GM12878 (cell line): ENCODE results near the gene FXYD7. TPM values are rescaled to one million over a fixed set of nuclear protein-coding genes. Genes with fewer than 3 reads are reported as not detected.

ENCODE experiments used
- ATAC-seq: fragments of 200-7000 bp; cut with Tn5 transposase; 3 replicates; pipeline ENCODE4 v1.9.1; 2020; ENCODE audit warnings: mild to moderate bottlenecking, moderate library complexity
- BruUV-seq: library from RNA; stranded (reverse); fragments of 400-500 nt; replicated peaks from 2 replicates; lab custom pipeline; 2021; lab: Mats Ljungman, UMichigan
- CTCF ChIA-PET: fragments of 300-600 bp; sonication (Branson Sonifier 250); formaldehyde crosslinking; extraction: SDS; loops from one replicate; lab custom pipeline; 2021; ENCODE audit warnings: inconsistent platforms; lab: Yijun Ruan, JAX
- POLR2A ChIA-PET: fragments of 350-600 bp; formaldehyde crosslinking; extraction: SDS; loops from one replicate; lab custom pipeline; 2021; ENCODE audit warnings: inconsistent platforms; lab: Charles Lee
- RAD21 ChIA-PET: fragments of 300-600 bp; sonication (Branson Sonifier 250); formaldehyde crosslinking; loops from one replicate; lab custom pipeline; 2023; ENCODE audit warnings: antibody characterized with exemption; ENCODE audit not compliant: unreplicated experiment; lab: Charles Lee
- SMC1A ChIA-PET: fragments of 300-600 bp; sonication (Branson Sonifier 250); formaldehyde crosslinking; loops from one replicate; lab custom pipeline; 2023; ENCODE audit not compliant: unreplicated experiment, uncharacterized antibody; lab: Charles Lee
- DNase-seq: peaks from one replicate; pipeline ENCODE4 v3.0.0-alpha.2; 2011; ENCODE audit warnings: low read depth, low spot score
- FAIRE-seq: peaks from 3 replicates; lab custom pipeline; 2011; peaks lifted over from hg19 to GRCh38; lab: Jason Lieb, UNC
- H2AFZ ChIP-seq: 2 replicates; pipeline ENCODE4 v1.6.0; 2011; ENCODE audit warnings: low read depth, low read length, control low read depth; ENCODE audit not compliant: control insufficient read depth
- H3K27ac ChIP-seq: 2 replicates; pipeline ENCODE4 v1.5.1; 2011; ENCODE audit warnings: control low read depth; ENCODE audit not compliant: control insufficient read depth, insufficient read depth
- H3K27me3 ChIP-seq, 2 experiments: replicated peaks in 1 of 2; 2 replicates each; pipeline versions ENCODE4 v1.6.0 to v1.6.1; 2011; ENCODE audit warnings: low read length in 1 of 2; ENCODE audit not compliant: control insufficient read depth in 2 of 2, insufficient read depth in 2 of 2
- H3K36me3 ChIP-seq, 2 experiments: 2 replicates each; pipeline ENCODE4 v1.5.1; 2011; ENCODE audit warnings: low read length in 1 of 2; ENCODE audit not compliant: control insufficient read depth in 2 of 2, insufficient read depth in 2 of 2
- H3K4me1 ChIP-seq: 2 replicates; pipeline ENCODE4 v1.6.1; 2011; ENCODE audit warnings: mild to moderate bottlenecking, low read length, moderate library complexity, mixed read lengths; ENCODE audit not compliant: control insufficient read depth, insufficient read depth
- H3K4me2 ChIP-seq: 2 replicates; pipeline ENCODE4 v1.6.0; 2011; ENCODE audit warnings: control low read depth; ENCODE audit not compliant: control insufficient read depth, insufficient read depth
- H3K4me3 ChIP-seq: fragments of 200-600 bp; sonication (generic); 2 replicates; pipeline ENCODE4 v1.5.1; 2016
- H3K79me2 ChIP-seq: 2 replicates; pipeline ENCODE4 v1.6.0; 2011; ENCODE audit warnings: low read length; ENCODE audit not compliant: control insufficient read depth, insufficient read depth
- H3K9ac ChIP-seq: 2 replicates; pipeline ENCODE4 v1.8.0; 2011; ENCODE audit warnings: low read length, control low read depth, mixed read lengths; ENCODE audit not compliant: control insufficient read depth, insufficient read depth
- H3K9me3 ChIP-seq: replicated peaks from 3 replicates; pipeline ENCODE4 v1.5.1; 2011; ENCODE audit warnings: mild to moderate bottlenecking, low read length; ENCODE audit not compliant: control insufficient read depth, insufficient read depth
- H4K20me1 ChIP-seq: 2 replicates; pipeline ENCODE4 v1.6.0; 2011; ENCODE audit not compliant: control insufficient read depth, insufficient read depth
- ASH2L ChIP-seq: fragments of 300-600, 200-600 bp; sonication (generic); IDR thresholded peaks from 2 replicates; pipeline ENCODE4 v1.6.1; 2017; ENCODE audit warnings: low read depth, mild to moderate bottlenecking, borderline replicate concordance
- BACH1 ChIP-seq: fragments of 450-650 bp; IDR thresholded peaks from 2 replicates; pipeline ENCODE4 v1.6.1; 2017; ENCODE audit warnings: mild to moderate bottlenecking, borderline replicate concordance
- CREB1 ChIP-seq: IDR thresholded peaks from 2 replicates; pipeline ENCODE4 v1.6.1; 2012; ENCODE audit warnings: low read depth, mild to moderate bottlenecking, inconsistent platforms
- HDAC2 ChIP-seq: fragments of 200-600 bp; sonication (generic); IDR thresholded peaks from 2 replicates; pipeline ENCODE4 v1.6.1; 2017
- IKZF1 ChIP-seq: fragments of 450-650 bp; conservative IDR thresholded peaks from 2 replicates; pipeline ENCODE4 v1.6.1; 2017; ENCODE audit warnings: antibody characterized with exemption, mild to moderate bottlenecking
- IRF3 ChIP-seq: fragments of 450-650 bp; IDR thresholded peaks from 2 replicates; pipeline ENCODE4 v1.6.1; 2014; ENCODE audit warnings: mild to moderate bottlenecking
- KDM1A ChIP-seq: fragments of 200-600 bp; sonication (generic); IDR thresholded peaks from 2 replicates; pipeline ENCODE4 v1.6.1; 2016; ENCODE audit warnings: borderline replicate concordance
- NBN ChIP-seq: fragments of 450-650 bp; IDR thresholded peaks from 2 replicates; pipeline ENCODE4 v1.6.1; 2016
- NR2C1 ChIP-seq: fragments of 450-650 bp; IDR thresholded peaks from 2 replicates; pipeline ENCODE4 v1.6.1; 2017; ENCODE audit warnings: antibody characterized with exemption, mild to moderate bottlenecking, moderate library complexity
- PAX5 ChIP-seq: IDR thresholded peaks from 2 replicates; pipeline ENCODE4 v1.6.1; 2011; ENCODE audit warnings: low read depth, low read length, borderline replicate concordance
- RELA ChIP-seq: fragments of 450-650 bp; IDR thresholded peaks from 2 replicates; pipeline ENCODE4 v1.8.0; 2014; ENCODE audit warnings: borderline replicate concordance; ENCODE audit not compliant: partially characterized antibody
- RFX5 ChIP-seq: IDR thresholded peaks from 2 replicates; pipeline ENCODE4 v1.6.1; 2011; ENCODE audit warnings: low read depth, low read length, improper control_type of control experiment
- SMC3 ChIP-seq: IDR thresholded peaks from 2 replicates; pipeline ENCODE4 v1.6.1; 2011; ENCODE audit warnings: low read length, improper control_type of control experiment, borderline replicate concordance
- TBL1XR1 ChIP-seq: IDR thresholded peaks from 2 replicates; pipeline ENCODE4 v1.6.1; 2012; ENCODE audit warnings: low read depth, low read length, improper control_type of control experiment
- YY1 ChIP-seq: IDR thresholded peaks from 2 replicates; pipeline ENCODE4 v1.6.1; 2011; ENCODE audit warnings: low read depth, mild to moderate bottlenecking, low read length
- ZNF207 ChIP-seq: fragments of 450-650 bp; IDR thresholded peaks from 2 replicates; pipeline ENCODE4 v1.6.1; 2014; ENCODE audit warnings: antibody characterized with exemption, mild to moderate bottlenecking, borderline replicate concordance
- ZNF384 ChIP-seq: IDR thresholded peaks from 2 replicates; pipeline ENCODE4 v1.6.1; 2012; ENCODE audit warnings: low read depth, mild to moderate bottlenecking, low read length, improper control_type of control experiment, borderline replicate concordance
- WGBS: methylation state at CpG from one replicate; pipeline ENCODE4 v1.1.6; 2016; ENCODE audit warnings: low lambda C conversion rate; ENCODE audit not compliant: insufficient replicate concordance, insufficient coverage; ENCODE audit errors: missing lambda C conversion rate; 5-methylcytosine and 5-hydroxymethylcytosine counted together
- in situ Hi-C: fragments of 300-500 bp; cut with MboI; formaldehyde crosslinking; loops from 9 replicates; pipeline ENCODE4 v1.14.3; 2018; ENCODE audit warnings: mixed read lengths
- intact Hi-C: fragments of 100-400 bp; cut with micrococcal nuclease; formaldehyde crosslinking; loops from one replicate; pipeline ENCODE4 v1.14.2; 2022; ENCODE audit not compliant: unreplicated experiment
- polyA plus RNA-seq, 11 experiments: library from polyadenylated mRNA; depleted of rRNA in 4 of 11; unstranded in 6 of 11; stranded (reverse) in 5 of 11; fragments of >200 nt; fragmentation: Nextera tagmentation in 4 of 11; fragmentation: Illumina TruSeq in 1 of 11; extraction: Ambion mirVana in 4 of 11; extraction: Trizol in 1 of 11; gene quantifications; 1 replicate in 1 of 11; 2 replicates in 10 of 11; pipeline versions ENCODE4 v1.2.1 to v1.2.3, GENCODE V29; 2011 to 2016; ENCODE audit warnings: inconsistent platforms in 2 of 11, missing spikeins in 2 of 11, low read depth in 1 of 11
- total RNA-seq, 4 experiments: library from RNA; depleted of rRNA in 3 of 4; stranded (reverse); fragments of >200 nt in 3 of 4; fragmentation: Illumina TruSeq in 1 of 4; extraction: Trizol in 1 of 4; gene quantifications; 2 replicates each; pipeline versions ENCODE4 v1.2.1 to v1.2.3, GENCODE V29; 2013 to 2021
- TF ChIP-seq, protein P1 (sequence below): fragments of 150-350 bp; IDR thresholded peaks from 2 replicates; pipeline ENCODE4 v1.6.1; 2014; ENCODE audit warnings: mild to moderate bottlenecking, low read depth, low read length
- TF ChIP-seq, protein P2 (sequence below): IDR thresholded peaks from 2 replicates; pipeline ENCODE4 v1.6.1; 2012; ENCODE audit warnings: low read depth, low read length, improper control_type of control experiment

Gene FXYD7
- total and polyA plus RNA-seq, 10 of the 15 experiments (the other 5 are each of a cell fraction or from before 2014, with no cell fraction given), result 0.07 to 0.28 (median 0.12) TPM; not detected in 7

DNA sequence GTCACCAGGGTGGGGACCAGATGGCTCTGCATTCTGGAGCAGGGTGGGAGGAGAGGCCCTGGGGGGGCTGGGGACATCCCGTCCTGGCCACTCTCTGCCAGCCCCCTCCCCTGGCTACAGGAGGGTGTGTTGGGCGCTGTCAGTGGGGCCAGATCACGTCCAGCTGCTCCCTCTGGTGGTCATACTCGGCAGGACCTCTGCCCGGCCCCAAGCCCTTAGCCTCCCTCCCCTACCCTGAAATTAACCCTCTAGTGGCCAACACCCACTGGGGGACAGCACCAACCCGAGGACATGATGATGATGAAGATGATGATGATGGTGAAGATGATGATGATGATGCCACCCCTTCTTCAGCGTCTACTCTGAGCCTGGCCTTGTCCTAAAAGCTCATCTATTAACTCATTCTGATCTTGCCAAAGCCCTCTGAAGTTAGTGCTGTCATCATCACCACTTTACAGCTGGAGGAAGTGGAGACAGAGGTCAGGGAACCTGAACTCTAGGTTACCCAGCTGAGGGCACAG is 7.6 kb upstream of the FXYD7 start (continued):
- TF ChIP-seq ZNF207, result 0 out of 2 replicates have a peak, but pooled peaks have one; percentile 46
- TF ChIP-seq SMC3, result peak; percentile 87
- TF ChIP-seq NBN, result 0 out of 2 replicates have a peak, but pooled peaks have one; percentile 45
- 0 out of 2 replicates have a peak, but pooled peaks have one; percentile 54 for TF ChIP-seq YY1

DNA sequence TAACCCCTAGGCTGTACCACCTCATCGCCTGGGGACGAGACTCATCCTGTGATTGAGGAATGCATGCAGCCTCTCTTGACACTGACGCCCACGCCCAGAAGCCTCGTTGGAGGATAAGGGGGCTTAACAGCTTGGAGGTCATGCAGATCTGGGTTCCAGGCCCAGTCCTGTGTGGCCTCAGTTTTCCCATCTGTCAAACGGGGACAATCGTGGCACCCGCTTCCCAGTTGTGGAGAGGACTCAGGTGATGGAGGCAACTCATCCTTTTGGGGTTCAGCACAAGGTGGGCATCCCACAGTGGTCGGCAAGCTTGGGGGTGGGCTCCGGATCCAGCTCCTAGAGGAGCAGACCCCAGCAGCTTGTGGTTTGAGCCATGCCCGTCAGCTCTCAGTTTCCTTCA is 6.8 kb upstream of the FXYD7 start:
- intact Hi-C loops (loop anchor here (10.0 kb wide), 1 partner anchor 161 kb away; no protein-coding TSS in a partner anchor), in situ Hi-C loops (loop anchor here (5.0 kb wide), 1 partner anchor 69 kb away; no protein-coding TSS in a partner anchor)
- H3K9ac ChIP-seq, result no peak overlapping the region
- no TSS peak for BruUV-seq
- no peak for FAIRE-seq
- H3K4me3 ChIP-seq, result no peak overlapping the region
- no peaks in the 10 kb centered on the region for H3K36me3 ChIP-seq
- H3K9me3 ChIP-seq, result no peaks in the 10 kb centered on the region
- no peak overlapping the region for H3K4me2 ChIP-seq
- no peak for ATAC-seq
- no peaks in the 10 kb centered on the region for H4K20me1 ChIP-seq
- 40% methylated on average over 11 of the region's 11 CpGs for WGBS
- ChIA-PET CTCF (interaction anchor here (0.7 to 5.0 kb wide), 29 partner anchors 9 to 136 kb away, joined by 3 to 75 read pairs (median 4); partner anchors contain the start of genes FXYD3 and GRAMD1A), RAD21 (interaction anchor here (0.6 to 3.0 kb wide), 10 partner anchors 12 to 92 kb away, joined by 3 to 30 read pairs (median 4); partner anchors contain the start of gene FXYD5), SMC1A (interaction anchor here (0.6 to 3.8 kb wide), 14 partner anchors 10 to 119 kb away, joined by 3 to 30 read pairs (median 4); partner anchors contain the start of gene FXYD3), POLR2A (interaction anchor here (1.0 to 1.3 kb wide), 2 partner anchors 13 to 69 kb away, joined by 3 read pairs; no protein-coding TSS in a partner anchor)
- DNase-seq, result no peak
- no peaks in the 10 kb centered on the region for H3K79me2 ChIP-seq
- no peak overlapping the region for H3K27ac ChIP-seq
- no peaks in the 10 kb centered on the region for H3K27me3 ChIP-seq
- H2AFZ ChIP-seq, result no peak overlapping the region
- H3K4me1 ChIP-seq, result peaks cover 4% of the 10 kb centered on the region; the same call in 1 of the 2 replicates
- TF ChIP-seq CREB1 (no peak), TBL1XR1 (no peak), BACH1 (no peak), HDAC2 (no peak), NR2C1 (no peak), ASH2L (no peak), RELA (no peak), PAX5 (no peak), ZNF384 (no peak), IRF3 (no peak), RFX5 (no peak), IKZF1 (no peak), KDM1A (no peak)
- TF ChIP-seq, protein P1, sequence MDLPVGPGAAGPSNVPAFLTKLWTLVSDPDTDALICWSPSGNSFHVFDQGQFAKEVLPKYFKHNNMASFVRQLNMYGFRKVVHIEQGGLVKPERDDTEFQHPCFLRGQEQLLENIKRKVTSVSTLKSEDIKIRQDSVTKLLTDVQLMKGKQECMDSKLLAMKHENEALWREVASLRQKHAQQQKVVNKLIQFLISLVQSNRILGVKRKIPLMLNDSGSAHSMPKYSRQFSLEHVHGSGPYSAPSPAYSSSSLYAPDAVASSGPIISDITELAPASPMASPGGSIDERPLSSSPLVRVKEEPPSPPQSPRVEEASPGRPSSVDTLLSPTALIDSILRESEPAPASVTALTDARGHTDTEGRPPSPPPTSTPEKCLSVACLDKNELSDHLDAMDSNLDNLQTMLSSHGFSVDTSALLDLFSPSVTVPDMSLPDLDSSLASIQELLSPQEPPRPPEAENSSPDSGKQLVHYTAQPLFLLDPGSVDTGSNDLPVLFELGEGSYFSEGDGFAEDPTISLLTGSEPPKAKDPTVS, result no peak
- TF ChIP-seq, protein P2, sequence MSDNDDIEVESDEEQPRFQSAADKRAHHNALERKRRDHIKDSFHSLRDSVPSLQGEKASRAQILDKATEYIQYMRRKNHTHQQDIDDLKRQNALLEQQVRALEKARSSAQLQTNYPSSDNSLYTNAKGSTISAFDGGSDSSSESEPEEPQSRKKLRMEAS, result no peak
